Fibroblast of pulmonary artery (primary cell): ENCODE measurements around the gene TMEM167A.

Source experiments
- DNase-seq: peaks from one replicate; pipeline ENCODE4 v3.0.0-alpha.2; 2010; ENCODE audit warnings: low read depth
- H3K4me3 ChIP-seq: replicated peaks from 2 replicates; pipeline ENCODE4 v1.5.1; 2011; ENCODE audit warnings: low read depth, mild to moderate bottlenecking, control low read depth, low read length, moderate library complexity
- TF ChIP-seq, protein P1 (sequence below): IDR thresholded peaks from 2 replicates; pipeline ENCODE4 v1.5.1; 2011; ENCODE audit warnings: mild to moderate bottlenecking, control low read depth, low read length, inconsistent platforms; ENCODE audit errors: missing control alignments

The TMEM167A gene

DNA sequence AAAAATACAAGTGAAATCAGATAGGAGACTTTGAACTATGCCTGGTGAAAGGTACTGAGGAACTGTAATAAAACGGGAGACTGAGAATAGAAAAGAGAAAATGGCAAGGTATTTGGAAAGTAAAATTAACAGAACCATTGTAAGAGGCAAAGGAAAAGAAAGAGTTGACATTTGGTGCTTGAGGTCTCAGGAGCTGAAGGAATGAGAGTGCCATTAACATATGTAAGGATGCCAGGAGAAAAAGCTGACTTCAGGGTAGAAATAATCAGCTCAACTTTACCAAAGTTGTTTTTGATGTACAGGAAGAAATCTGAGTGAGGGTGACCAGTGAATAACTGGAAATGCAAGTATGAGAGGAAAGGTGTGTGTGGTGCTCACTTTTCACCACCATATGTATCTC, 69.4 kb downstream of the TMEM167A start:
- TF ChIP-seq, protein P1, sequence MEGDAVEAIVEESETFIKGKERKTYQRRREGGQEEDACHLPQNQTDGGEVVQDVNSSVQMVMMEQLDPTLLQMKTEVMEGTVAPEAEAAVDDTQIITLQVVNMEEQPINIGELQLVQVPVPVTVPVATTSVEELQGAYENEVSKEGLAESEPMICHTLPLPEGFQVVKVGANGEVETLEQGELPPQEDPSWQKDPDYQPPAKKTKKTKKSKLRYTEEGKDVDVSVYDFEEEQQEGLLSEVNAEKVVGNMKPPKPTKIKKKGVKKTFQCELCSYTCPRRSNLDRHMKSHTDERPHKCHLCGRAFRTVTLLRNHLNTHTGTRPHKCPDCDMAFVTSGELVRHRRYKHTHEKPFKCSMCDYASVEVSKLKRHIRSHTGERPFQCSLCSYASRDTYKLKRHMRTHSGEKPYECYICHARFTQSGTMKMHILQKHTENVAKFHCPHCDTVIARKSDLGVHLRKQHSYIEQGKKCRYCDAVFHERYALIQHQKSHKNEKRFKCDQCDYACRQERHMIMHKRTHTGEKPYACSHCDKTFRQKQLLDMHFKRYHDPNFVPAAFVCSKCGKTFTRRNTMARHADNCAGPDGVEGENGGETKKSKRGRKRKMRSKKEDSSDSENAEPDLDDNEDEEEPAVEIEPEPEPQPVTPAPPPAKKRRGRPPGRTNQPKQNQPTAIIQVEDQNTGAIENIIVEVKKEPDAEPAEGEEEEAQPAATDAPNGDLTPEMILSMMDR, result no peak
- DNase-seq, result no peak
- no peak overlapping the region for H3K4me3 ChIP-seq

DNA sequence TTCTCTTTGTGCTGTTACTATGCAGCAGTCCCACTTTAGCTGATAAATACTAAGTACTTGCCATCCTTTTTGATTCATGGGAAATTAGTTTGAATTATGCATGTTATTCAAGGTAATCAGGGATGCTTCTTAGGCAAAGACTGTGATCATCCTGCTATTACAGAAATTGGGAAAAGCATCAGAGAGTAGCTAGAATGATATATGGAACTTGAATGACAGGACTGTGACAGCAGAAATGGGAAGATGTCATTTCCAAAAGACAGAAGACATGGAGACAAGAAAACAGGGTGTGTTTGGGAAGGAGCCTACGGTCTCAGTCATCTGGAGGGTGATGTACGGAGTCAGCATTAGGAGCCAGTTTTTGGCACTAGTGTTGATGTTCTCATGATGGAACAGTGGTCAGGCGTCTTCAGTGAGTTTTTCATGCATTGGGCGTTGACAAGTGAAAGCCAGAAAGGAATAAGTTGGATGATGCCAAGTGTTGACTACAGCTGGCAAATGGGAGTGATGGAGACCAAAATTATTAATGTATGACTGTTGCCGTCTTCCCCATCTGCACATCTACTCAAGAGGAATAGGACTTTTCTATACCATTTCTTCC, 70.4 kb downstream of the TMEM167A start:
- TF ChIP-seq, protein P1, result no peak
- H3K4me3 ChIP-seq, result no peak overlapping the region
- no peak for DNase-seq

DNA sequence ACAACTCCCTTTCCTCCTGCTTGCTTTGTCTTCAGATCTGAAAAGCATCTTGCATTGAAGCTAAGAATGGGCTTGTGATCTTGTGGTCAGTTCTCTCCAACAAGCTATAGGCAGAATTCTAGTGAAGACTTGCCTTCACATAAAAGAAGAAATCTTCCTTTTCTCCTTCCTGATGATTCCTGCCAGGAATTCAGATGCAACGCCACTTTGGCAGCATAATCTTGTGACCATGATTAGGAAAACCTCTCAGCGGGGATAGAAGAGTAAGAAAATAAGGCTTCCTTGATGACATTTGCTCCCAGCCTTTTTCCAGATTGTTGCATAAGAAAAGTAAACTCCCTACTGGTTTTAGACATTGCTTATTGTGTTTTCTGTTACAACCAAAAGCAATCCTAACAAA, 73.4 kb downstream of the TMEM167A start:
- TF ChIP-seq, protein P1, result no peak
- DNase-seq, result no peak
- H3K4me3 ChIP-seq, result no peak overlapping the region
